NCI-H1092 (cell line): Measurements from ENCODE around the gene KRTAP10-11.
"Not testable (repeated sequence)": the region's sequence is repeated elsewhere in the genome, so short reads cannot be mapped to it uniquely, and the experiment has no call there.

ENCODE experiments used
- DNase-seq: peaks from one replicate; lab custom pipeline; 2025; lab: John Stamatoyannopoulos, UW

The KRTAP10-11 gene, protein sequence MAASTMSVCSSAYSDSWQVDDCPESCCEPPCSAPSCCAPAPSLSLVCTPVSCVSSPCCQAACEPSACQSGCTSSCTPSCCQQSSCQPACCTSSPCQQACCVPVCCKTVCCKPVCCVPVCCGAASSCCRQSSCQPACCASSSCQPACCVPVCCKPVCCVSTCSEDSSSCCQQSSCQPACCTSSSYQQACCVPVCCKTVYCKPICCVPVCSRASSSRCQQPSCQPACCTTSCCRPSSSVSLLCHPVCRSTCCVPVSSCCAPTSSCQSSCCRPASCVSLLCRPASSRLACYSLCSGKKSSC

DNA sequence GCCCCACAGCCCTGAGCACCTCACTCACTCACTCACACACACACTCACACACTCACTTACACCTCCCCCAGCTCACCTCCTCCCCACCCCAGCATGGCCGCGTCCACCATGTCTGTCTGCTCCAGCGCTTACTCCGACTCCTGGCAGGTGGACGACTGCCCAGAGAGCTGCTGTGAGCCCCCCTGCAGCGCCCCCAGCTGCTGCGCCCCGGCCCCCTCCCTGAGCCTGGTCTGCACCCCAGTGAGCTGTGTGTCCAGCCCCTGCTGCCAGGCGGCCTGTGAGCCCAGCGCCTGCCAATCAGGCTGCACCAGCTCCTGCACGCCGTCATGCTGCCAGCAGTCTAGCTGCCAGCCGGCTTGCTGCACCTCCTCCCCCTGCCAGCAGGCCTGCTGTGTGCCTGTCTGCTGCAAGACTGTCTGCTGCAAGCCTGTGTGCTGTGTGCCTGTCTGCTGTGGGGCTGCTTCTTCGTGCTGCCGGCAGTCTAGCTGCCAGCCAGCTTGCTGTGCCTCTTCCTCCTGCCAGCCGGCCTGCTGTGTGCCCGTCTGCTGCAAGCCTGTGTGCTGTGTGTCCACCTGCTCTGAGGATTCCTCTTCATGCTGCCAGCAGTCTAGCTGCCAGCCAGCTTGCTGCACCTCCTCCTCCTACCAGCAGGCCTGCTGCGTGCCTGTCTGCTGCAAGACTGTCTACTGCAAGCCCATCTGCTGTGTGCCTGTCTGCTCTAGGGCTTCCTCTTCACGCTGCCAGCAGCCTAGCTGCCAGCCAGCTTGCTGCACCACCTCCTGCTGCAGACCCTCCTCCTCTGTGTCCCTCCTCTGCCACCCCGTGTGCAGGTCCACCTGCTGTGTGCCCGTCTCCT lies at the start of gene KRTAP10-11:
KRTAP10-11 (plus strand) TSS at position 49 of the 856 bp plus-strand sequence; CDS start at position 94, 45 bp downstream.
- not testable (repeated sequence) for DNase-seq

DNA sequence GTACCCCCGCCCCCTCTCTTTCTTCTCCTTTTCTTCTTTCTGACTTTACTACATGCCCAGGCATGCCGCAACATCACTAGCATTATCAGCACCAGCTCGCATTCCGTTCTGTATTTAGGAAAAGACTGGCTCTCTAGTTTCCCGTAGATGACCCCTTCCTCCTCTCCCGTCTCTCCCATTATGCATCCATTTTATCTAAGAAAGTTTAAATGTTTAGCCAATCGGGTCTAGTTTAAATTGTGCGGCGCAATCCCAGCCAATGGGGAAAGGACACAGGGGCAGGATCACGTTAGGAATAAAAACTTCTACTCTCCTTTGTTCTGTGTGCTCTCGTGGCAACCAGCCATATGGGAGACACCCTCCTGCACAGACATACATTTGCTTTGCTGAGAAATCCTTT lies 48.2 kb upstream of the KRTAP10-11 start:
- no peak for DNase-seq

DNA sequence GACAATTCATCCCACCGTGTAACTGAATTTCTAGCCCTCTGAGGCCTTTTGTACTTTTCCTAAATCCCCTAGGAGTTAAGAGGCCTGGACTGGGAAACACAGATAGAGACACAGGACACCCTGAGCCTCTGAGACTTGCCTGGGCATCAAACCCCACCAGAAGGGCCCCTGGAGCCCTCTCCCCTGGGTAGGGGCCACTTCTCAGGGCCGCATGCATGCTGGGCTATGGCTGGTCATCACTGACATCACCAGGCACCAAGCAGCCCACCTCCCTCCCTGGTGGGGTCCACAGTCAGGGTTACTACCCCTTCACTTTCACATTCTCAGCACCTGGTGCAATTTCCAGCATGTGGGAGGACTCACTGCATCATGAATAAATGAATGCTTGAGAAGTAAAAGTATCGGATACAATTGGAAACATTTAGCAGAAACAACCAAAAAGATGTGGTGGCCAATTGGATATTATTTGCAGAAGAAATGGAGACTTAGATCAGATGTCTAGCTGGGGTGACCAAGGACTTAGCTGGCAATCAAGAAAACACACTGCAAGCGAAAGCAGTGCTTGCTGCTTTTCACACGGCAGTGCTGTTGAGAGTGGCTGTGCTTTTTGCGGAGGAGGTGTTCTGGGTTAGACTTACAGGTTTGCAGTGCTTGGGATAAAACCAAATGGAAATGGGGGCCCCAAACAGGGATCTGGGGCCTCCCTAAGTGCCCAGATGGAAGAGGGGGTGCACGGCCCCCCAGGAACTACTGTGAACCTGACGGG lies 46.8 kb upstream of the KRTAP10-11 start:
- DNase-seq: no peak

DNA sequence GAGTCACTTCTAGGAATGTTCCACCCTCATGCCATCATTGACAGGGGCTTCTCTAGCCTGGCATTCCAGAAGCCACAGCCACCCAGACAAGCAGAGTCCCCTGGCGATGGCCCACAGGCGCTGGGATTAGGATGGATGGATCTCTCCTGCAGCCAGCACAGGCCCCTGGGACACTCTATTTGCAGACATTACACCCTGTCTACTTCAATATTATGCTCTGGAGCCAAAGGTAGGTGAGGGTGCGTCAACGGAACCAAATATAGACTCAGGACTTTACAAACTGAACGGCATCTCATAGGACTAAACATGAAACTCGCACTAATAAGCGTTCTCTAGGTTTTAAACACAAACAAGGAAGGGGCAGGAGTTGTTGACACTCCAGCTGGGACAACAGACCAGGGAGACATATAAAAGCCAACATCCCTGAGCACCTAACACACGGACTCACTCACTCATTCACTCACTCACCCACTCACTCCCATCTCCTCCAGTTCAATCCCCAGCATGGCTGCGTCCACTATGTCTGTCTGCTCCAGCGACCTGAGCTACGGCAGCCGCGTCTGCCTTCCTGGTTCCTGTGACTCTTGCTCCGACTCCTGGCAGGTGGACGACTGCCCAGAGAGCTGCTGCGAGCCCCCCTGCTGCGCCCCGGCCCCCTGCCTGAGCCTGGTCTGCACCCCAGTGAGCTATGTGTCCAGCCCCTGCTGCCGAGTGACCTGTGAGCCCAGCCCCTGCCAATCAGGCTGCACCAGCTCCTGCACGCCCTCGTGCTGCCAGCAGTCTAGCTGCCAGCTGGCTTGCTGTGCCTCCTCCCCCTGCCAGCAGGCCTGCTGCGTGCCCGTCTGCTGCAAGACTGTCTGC lies 45.9 kb upstream of the KRTAP10-11 start, which contains the start of gene KRTAP10-7:
KRTAP10-7 (plus strand) TSS at position 480 of the 861 bp plus-strand sequence; CDS start at position 505, 25 bp downstream.
- DNase-seq: not testable (repeated sequence)

DNA sequence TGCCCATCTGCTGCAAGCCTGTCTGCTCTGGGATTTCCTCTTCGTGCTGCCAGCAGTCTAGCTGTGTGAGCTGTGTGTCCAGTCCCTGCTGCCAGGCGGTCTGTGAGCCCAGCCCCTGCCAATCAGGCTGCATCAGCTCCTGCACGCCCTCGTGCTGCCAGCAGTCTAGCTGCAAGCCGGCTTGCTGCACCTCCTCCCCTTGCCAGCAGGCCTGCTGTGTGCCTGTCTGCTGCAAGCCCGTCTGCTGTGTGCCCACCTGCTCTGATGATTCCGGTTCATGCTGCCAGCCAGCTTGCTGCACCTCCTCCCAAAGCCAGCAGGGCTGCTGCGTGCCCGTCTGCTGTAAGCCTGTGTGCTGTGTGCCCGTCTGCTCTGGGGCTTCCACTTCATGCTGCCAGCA lies 45.1 kb upstream of the KRTAP10-11 start:
- DNase-seq: not testable (repeated sequence)

DNA sequence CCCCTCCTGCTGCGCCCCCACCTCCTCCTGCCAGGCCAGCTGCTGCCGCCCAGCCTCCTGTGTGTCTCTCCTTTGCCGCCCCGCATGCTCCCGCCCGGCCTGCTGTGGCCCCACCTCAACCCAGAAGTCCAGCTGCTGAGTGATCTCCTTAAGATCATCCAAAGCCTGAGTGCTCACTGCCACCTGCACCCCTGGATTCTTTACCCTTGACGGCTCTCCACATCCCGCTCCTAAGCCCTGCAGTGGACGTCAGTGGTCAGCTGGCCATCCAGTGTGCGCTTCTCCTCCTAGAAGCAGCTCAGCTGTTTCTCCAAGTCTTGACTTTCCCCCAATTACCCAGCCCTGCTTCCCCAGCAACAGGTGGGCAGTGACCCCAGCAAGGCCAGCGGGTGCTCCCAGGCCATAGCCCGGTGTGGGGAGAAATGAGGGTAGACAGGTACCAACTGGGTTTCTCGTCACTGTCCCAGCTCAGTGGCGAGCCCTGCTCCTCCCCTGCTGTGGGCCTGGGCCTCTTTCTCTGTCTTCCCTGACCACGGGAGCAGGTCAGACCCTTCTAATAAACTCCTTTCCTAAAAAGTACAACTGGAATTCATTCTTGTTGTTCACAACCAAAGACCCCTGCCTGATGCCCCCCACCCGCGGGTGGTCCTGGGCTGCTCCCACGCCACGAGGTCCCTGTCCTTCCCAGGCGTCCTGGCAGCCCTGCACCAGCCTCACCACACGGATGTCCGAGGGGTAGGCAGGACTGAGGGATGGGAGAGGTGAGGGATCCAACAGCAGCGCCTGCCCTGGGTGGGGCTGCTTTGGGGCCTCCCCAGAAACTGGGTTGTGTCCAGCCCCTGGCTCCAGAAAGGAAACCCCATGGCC lies 44.4 kb upstream of the KRTAP10-11 start:
- DNase-seq: no peak

DNA sequence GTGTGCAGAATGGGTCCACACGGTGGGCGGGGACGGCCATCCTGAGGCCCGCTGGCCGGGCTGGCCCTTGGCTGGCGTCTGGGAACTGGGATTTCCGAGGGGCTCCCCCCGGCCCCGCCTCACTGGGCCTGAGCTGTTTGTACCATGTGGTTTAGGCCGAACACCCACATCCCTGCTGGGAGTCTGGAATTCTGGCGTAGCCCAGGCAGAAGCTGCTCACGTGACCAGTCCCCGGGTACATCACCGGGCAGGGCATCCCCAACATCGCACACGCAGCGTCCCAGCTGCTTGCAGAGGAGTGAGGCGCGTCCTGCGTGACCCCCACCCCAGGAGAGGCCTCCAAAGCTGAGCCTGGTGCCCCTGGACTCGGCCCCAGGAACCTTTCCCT lies 43.8 kb upstream of the KRTAP10-11 start:
- DNase-seq: no peak

DNA sequence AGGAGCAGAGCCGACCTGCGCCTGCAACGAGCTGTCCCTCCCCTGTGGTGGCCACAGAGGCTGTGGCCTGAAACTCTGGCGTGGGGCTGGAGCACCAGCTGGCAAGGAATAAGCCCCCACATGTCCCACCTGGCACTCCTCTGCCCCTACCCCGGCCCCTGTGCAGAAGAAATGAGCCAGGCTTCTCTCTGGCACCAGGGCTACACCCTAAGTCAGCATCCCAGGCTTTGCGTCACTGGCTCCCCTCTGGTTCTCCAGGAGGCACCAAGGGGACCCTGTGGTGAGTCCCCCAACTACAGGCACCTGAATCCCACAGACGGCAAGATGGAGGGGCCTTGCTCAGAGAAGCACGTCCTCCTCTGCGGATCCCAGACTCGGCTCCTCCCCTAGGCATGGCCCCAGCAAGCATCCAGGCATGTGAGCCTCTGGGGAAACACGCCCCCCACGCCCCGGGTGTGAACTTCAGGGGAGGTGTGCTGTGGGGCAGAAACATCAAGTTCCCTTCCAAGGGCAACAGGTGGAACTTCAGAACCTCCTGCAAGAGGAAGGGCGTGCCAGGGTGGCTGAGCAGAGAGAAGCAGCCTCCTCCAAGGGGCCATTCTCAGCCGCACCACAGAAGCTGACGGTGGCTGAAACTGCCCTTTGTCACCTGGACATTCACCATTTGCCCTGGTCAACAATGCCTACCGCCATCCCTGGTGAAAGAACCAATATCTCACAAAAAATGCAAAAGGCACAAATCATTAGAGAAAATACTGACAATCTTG lies 42.9 kb upstream of the KRTAP10-11 start:
- no peak for DNase-seq

DNA sequence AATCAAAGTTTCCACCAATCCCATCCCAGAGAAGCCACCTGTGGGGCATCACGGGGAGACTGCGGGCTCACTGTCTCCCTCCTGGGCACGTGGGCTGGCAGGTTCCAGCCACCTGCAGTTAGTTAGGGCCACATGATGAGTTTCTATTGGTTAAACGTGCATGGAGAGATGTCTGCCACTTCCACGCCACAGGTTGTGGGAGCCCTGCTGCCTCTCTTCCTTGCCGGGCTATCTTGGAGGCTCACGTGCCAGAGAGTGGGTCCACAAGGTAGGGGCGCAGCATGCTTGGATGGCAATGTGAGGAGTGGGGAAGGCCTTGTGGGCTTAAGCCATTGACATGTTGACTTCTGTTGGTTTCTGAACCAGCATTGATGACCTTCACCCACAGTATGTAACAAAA lies 42.3 kb upstream of the KRTAP10-11 start:
- DNase-seq: no peak

DNA sequence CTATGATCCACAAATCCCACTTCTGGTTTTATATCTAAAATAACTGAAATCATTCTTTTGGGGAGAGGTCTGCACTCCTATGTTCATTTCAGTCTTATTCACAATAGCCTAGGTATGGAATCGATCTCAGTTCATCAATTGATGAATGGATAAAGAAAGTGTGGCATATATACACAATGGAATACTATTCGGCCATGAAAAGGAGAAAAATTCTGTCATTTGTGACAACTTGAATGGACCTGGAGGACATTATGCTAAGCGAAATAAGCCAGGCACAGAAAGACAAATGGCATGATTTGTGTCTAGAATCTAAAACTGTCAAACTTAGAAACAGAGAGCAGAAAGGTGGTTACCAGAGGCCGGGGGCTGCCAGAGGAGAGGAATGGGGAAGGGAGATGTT lies 39.7 kb upstream of the KRTAP10-11 start:
- DNase-seq: no peak

DNA sequence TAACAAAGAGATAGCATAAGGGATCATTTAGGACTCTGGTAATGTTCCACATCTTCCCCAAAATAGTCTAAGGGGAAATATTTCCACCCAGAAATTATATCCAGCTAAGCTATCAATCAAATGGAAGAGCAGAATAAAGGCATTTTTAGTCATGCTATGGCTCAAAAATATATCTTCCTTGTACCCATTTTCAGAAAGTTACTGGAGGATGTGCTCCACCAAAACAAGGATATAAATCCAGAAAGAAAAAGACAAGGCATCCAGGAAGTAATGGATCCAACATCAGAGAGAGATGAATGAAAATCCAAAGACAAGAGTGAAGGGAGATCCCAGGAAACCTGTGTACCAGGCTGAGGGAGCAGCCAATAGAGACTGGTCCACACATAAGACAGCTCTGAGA lies 37.0 kb upstream of the KRTAP10-11 start:
- DNase-seq: no peak

DNA sequence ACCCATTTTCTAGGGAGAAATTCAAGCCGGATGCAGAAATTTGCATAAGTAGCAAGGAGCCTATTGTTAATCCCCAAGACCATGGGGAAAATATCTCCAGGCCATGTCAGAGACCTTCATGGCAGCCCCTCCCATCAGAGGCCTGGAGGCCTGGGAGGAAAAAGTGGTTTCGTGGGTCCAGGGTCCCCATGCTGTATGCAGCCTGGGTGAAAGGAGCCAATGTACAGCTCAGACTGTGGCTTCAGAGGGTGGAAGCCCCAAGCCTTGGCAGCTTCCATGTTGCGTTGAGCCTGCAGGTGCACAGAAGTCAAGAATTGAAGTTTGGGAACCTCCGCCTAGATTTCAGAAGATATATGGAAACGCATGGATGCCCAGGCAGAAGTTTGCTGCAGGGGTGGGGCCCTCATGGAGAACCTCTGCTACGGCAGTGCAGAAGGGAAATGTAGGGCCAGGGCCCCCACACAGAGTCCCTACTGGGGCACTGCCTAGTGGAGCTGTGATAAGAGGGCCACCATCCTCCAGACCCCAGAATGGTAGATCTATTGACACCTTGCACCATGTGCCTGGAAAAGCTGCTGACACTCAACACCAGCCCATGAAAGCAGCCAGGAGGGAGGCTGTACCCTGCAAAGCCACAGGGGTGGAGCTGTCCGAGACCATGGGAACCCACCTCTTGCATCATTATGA lies 35.9 kb upstream of the KRTAP10-11 start:
- DNase-seq: not testable (repeated sequence)

DNA sequence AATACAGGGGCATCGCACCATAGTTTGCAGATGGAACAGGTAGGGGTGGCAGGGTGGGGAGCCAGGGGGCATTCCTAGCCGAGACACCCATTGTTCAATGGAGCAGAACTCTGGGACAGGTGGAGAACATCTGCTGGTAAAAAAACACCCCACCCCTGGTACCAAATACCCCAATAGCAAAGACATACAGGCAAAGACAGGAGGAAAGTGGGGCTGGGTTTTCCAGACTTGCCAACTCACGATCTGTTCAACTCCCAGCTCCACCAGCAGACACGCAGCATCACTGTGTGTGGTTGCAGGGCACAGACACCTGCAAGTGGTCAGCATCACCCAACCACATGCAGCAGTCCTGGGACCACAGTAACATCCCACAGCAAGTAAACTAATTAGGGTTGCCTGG lies 34.7 kb upstream of the KRTAP10-11 start:
- no peak for DNase-seq

DNA sequence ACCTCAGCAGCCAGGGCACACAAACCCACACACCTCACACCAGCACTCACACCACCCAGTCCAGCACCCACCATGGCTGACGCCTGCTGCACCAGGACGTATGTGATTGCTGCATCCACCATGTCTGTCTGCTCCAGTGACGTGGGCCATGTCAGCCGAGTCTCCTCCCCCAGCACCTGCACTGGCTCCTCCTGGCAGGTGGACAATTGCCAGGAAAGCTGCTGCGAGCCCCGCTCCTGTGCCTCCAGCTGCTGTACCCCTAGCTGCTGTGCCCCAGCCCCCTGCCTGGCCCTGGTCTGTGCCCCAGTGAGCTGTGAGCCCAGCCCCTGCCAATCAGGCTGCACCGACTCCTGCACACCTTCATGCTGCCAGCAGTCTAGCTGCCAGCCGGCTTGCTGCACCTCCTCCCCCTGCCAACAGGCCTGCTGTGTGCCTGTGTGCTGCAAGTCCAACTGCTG lies 34.2 kb upstream of the KRTAP10-11 start, which contains the start of gene KRTAP10-8:
KRTAP10-8 (plus strand) TSS at position 51 of the 458 bp plus-strand sequence; CDS start at position 73, 22 bp downstream.
- no peak for DNase-seq

DNA sequence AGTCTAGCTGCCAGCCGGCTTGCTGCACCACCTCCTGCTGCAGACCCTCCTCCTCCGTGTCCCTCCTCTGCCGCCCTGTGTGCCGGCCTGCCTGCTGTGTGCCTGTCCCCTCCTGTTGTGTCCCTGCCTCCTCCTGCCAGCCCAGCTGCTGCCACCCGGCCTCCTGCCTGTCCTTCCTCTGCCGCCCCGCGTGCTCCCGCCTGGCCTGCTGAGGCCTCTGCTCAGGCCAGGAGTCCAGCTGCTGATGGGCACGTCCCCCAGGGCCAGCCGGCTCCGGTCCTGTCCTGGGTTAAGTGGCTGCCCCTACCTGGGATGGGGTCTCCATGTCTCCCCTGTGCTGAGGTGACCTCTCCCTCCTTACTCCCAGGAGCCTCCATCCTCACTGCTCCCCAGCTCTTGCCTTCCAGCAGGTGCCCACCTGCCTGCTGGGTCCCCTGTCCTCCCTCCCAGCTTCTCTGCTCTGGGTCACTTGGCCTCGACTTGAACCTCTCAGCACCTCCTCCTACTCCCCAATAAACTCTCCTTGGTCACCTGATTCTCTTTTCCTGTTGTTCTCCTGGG lies 33.5 kb upstream of the KRTAP10-11 start:
- no peak for DNase-seq

DNA sequence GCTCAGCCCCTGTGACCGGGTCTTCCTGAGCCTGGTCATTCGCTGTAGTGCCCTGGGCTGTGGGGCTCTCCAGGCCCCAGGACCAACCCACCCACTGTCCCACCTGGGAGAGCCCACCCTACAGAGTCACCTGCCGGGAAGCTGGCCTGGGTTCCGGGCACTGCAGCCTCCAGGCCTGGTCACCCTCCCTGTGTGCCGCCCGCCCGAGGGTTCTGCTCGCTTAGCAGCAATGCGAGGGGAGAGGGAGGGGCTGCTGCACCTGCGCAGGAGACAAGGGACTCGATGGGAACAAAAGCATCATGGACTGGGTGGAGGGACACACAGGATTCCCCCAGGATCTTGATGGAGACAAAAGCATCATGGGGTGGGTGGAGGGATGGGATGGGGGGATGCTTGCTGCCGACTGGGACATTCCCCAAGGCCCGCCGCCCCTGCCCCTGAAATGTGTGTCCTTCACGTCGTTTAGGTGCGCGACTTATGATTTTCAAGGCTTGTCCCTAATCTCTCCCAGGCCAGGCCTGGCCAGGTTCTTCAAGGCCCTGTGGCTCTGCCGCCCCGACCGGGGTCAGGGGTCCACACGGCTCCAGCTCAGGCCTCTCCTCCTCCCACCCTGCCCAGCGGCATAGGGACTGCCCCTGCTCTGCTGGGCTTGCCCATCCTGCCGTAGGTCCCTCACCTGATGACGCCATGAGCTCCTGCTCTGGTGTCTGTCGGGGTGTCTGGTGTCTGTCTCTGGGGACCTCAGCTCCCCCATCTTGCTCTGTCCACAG lies 32.6 kb upstream of the KRTAP10-11 start:
- no peak for DNase-seq

DNA sequence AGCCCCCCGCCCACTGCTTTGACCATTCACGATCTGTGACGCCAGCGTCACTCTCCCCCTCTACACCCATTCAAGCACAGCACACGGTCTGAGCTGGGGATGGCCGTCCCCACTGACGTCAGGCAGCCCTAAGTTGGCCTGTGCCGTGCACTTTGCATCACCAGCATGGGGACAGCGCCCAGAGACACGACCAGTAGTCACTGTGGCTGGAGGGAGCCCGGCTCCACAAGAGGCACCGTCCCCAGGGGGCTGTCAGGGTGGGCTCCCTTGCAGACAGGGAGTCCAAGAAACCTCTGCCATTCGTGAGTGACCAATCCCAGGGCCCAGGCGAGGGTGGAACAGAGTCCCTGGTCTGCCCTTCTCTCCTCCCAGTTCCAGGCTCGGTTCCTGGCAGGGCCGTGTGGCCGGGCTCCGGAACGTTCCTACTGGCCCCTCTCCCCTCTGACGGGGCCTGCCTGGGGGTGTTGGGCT lies 32.0 kb upstream of the KRTAP10-11 start:
- no peak for DNase-seq
